Ishikawa (cell line): ENCODE results near the gene TSPYL6.

Source experiments
- CEBPB ChIP-seq: IDR thresholded peaks from 2 replicates; pipeline ENCODE4 v1.6.1; 2012
- CREB1 ChIP-seq: IDR thresholded peaks from 2 replicates; pipeline ENCODE4 v1.6.1; 2012; ENCODE audit warnings: low read depth
- EGR1 ChIP-seq: IDR thresholded peaks from 2 replicates; pipeline ENCODE4 v1.6.1; 2012
- EP300 ChIP-seq: IDR thresholded peaks from 2 replicates; pipeline ENCODE4 v1.6.1; 2012; ENCODE audit warnings: borderline replicate concordance
- FOXM1 ChIP-seq: IDR thresholded peaks from 2 replicates; pipeline ENCODE4 v1.6.1; 2012; ENCODE audit warnings: low read depth, borderline replicate concordance
- NFIC ChIP-seq: IDR thresholded peaks from 2 replicates; pipeline ENCODE4 v1.6.1; 2012
- RAD21 ChIP-seq: IDR thresholded peaks from 2 replicates; pipeline ENCODE4 v1.6.1; 2012; ENCODE audit warnings: low read depth
- TAF1 ChIP-seq: IDR thresholded peaks from 2 replicates; pipeline ENCODE4 v1.6.1; 2012; ENCODE audit warnings: low read depth, mild to moderate bottlenecking
- TCF12 ChIP-seq: IDR thresholded peaks from 2 replicates; pipeline ENCODE4 v1.6.1; 2012; ENCODE audit warnings: low read depth
- YY1 ChIP-seq: IDR thresholded peaks from 2 replicates; pipeline ENCODE4 v1.6.1; 2012; ENCODE audit warnings: low read depth
- ZBTB7A ChIP-seq: IDR thresholded peaks from 2 replicates; pipeline ENCODE4 v1.6.1; 2012; ENCODE audit warnings: low read depth
- TF ChIP-seq, protein P1 (sequence below): IDR thresholded peaks from 2 replicates; pipeline ENCODE4 v1.6.1; 2012
- TF ChIP-seq, protein P2 (sequence below): IDR thresholded peaks from 2 replicates; pipeline ENCODE4 v1.6.1; 2012; ENCODE audit warnings: low read depth, mild to moderate bottlenecking

DNA sequence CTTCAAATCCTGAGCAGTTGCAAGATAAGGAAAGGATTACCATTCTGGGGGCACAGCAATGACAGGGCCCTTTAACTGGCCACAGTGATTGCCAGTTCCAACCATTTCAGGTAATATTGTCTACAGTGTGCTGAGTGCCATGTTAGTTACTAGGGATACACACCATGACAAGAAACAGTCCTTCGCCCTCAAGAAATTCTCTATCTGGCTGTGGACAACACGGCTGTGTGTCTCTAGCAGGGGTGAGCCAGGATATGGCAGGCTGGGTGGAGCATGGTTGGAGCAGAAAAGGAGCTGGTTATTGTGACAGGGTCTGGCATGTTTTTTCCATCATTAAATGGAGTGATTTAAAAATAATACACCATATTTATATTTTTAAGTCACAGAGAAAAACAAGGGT, 31.0 kb downstream of the TSPYL6 start:
- no peak for TF ChIP-seq TAF1
- TF ChIP-seq EP300 = no peak
- TF ChIP-seq, protein P1, sequence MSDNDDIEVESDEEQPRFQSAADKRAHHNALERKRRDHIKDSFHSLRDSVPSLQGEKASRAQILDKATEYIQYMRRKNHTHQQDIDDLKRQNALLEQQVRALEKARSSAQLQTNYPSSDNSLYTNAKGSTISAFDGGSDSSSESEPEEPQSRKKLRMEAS = no peak
- TF ChIP-seq EGR1 = no peak
- TF ChIP-seq, protein P2, sequence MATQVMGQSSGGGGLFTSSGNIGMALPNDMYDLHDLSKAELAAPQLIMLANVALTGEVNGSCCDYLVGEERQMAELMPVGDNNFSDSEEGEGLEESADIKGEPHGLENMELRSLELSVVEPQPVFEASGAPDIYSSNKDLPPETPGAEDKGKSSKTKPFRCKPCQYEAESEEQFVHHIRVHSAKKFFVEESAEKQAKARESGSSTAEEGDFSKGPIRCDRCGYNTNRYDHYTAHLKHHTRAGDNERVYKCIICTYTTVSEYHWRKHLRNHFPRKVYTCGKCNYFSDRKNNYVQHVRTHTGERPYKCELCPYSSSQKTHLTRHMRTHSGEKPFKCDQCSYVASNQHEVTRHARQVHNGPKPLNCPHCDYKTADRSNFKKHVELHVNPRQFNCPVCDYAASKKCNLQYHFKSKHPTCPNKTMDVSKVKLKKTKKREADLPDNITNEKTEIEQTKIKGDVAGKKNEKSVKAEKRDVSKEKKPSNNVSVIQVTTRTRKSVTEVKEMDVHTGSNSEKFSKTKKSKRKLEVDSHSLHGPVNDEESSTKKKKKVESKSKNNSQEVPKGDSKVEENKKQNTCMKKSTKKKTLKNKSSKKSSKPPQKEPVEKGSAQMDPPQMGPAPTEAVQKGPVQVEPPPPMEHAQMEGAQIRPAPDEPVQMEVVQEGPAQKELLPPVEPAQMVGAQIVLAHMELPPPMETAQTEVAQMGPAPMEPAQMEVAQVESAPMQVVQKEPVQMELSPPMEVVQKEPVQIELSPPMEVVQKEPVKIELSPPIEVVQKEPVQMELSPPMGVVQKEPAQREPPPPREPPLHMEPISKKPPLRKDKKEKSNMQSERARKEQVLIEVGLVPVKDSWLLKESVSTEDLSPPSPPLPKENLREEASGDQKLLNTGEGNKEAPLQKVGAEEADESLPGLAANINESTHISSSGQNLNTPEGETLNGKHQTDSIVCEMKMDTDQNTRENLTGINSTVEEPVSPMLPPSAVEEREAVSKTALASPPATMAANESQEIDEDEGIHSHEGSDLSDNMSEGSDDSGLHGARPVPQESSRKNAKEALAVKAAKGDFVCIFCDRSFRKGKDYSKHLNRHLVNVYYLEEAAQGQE = no peak
- no peak for TF ChIP-seq YY1
- no peak for TF ChIP-seq TCF12
- no peak for TF ChIP-seq CREB1
- no peak for TF ChIP-seq RAD21
- no peak for TF ChIP-seq FOXM1
- no peak for TF ChIP-seq NFIC
- no peak for TF ChIP-seq CEBPB
- no peak for TF ChIP-seq ZBTB7A
